ENCODE results near the gene COX7A2.

Gene COX7A2

DNA sequence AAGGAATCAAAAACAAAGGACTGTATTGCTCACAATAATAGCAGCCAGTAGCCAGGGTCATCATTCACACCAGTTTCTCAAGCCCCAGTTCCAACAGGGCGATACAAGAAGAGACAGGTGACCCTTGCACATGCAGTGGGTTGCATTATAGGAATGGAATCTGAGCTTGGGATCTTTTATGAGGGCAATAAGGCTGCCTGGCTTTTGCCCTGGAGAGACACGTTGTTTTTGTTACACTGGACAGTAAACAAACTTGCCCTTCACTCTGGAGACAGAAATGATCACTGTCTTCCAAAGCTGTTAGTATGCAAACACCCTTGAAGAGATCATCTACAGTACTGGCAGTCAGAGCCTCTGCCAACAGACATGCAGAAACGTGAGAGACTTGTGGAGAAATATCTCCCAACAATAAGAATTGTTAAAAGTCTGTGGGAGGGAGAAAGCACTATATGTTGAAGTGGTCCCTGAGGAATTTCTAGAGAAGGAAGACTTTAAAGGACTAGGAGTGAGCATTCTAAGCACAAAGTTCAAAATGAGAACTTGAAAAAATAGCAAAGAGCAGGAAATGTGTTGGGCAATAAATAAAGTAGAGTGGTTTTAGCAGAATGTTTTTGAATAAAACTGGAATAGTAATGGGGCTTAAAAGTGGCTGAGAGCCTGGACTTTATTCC lies 31.5 kb downstream of the COX7A2 start:
- Mint-ChIP-seq H3K4me1 (peaks cover 24% of the 10 kb centered on the region), H3K36me3 (no peaks in the 10 kb centered on the region), H3K4me3 (no peak overlapping the region), H3K27me3 (peaks cover 38% of the 10 kb centered on the region), H3K27ac (no peak overlapping the region), H3K9me3 (no peaks in the 10 kb centered on the region)

DNA sequence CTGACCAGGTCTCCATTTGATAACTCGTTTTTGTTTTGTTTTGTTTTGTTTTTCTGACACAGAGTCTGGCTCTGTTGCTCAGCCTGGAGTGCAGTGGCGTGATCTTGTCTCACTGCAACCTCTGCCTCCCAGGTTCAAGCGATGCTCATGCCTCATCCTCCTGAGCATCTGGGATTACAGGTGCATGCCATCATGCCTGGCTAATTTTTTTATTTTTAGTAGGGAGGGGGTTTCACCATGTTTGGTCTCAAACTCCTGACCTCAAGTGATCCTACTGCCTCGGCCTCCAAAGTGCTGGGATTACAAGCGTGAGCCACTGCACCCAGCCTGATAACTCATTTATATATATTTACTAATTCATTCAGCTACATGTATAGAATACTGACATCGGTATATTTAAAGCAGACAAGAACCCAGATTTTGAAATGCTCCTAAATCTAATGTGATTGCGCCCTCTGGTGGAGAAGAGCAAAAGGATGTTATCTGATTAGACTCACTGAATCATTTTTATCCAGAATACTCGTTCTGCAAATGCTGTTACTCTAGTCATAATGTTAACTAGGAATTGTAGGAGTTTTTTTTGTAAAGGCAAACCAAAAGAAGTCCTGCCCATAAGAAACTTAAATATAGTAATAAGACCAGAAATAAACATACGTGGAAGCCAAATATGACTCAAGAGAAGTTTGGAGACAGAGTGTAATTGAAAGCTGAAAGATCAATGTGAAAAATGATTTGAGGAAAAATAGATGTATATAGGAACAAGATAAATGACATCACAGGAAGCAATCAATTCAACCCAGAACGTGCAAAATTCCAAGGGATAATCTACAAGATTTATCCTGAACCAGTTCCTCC lies 32.5 kb downstream of the COX7A2 start:
- no peaks in the 10 kb centered on the region for H3K36me3 Mint-ChIP-seq
- H3K4me3 Mint-ChIP-seq = no peak overlapping the region
- H3K9me3 Mint-ChIP-seq = no peaks in the 10 kb centered on the region
- H3K27me3 Mint-ChIP-seq = peaks cover 43% of the 10 kb centered on the region
- H3K27ac Mint-ChIP-seq = no peak overlapping the region
- peaks cover 33% of the 10 kb centered on the region for H3K4me1 Mint-ChIP-seq

DNA sequence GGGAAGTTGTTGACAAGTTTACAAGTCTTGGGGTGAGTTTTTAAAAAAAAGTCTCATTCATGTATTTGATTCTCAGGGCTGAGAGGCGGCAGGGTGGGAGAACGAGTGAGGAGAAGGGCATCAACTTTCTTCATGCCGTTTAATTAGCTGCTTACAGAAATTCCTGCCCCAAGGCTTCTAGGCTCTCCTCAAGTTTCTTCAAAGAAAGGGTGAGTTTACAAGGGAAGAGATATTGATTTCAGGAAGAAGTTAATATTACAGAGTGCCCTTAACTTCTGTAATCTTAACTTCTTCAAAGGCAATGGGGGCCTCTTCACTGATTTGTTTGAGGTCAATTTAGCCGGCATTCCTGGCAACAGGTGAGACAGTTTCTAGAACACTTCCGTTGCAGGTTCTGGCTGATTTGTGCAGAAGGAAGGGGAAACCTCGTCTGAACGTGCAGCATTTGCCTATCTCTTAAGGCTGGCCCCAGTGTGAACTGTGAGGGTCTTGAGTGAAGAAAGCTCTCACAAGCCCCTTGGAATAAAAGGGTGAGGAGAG lies 34.3 kb downstream of the COX7A2 start:
- H3K36me3 Mint-ChIP-seq = no peaks in the 10 kb centered on the region
- H3K4me1 Mint-ChIP-seq = peaks cover 50% of the 10 kb centered on the region
- no peaks in the 10 kb centered on the region for H3K9me3 Mint-ChIP-seq
- peak overlapping the region; percentile 84 for H3K4me3 Mint-ChIP-seq
- peaks cover 53% of the 10 kb centered on the region for H3K27me3 Mint-ChIP-seq
- H3K27ac Mint-ChIP-seq = no peak overlapping the region

DNA sequence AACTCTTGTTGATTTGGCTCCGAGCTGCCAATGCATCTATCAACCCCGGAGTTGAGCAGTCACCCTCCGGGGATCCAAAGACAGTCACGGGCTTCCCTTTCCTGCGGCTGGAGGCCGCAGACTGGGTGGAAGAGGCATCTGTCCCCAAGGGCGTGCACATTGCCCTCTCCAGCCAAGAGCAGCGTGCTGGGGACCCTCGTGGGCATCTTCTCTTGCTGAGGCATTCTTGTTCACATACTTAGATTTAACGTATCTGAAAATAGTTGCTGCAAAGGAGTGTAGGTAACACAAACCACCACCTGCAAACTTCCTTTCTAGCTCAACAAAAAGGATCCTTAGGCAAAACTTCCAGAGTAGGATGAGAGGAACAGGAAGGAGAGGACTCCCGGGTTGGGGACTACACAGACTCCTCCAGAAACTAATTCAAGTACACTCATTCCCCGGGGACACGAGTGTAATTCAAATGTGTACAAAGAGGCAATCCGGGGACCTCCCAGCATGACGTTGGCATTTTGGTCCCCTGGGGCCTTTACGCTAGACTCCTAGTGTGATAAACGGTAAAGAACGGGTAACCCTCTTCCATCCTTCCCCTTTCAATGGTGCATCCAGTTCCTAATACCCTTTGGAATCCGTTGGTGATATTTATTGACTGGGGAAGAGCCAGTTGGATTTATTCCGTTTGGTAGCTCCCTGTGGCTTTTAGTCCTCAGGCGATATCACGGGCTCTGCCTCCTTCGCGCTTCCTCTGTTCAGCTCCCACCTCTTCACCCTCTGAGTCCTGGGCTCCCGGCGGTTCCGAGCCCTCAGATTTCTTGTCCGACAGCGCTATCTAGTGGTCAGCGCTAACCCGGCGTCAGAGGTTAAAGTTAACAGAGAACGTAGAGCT lies 35.1 kb downstream of the COX7A2 start:
- H3K4me3 Mint-ChIP-seq = peak overlapping the region; percentile 84
- no peaks in the 10 kb centered on the region for H3K36me3 Mint-ChIP-seq
- no peaks in the 10 kb centered on the region for H3K9me3 Mint-ChIP-seq
- H3K4me1 Mint-ChIP-seq = peaks cover 56% of the 10 kb centered on the region
- peaks cover 56% of the 10 kb centered on the region for H3K27me3 Mint-ChIP-seq
- no peak overlapping the region for H3K27ac Mint-ChIP-seq

DNA sequence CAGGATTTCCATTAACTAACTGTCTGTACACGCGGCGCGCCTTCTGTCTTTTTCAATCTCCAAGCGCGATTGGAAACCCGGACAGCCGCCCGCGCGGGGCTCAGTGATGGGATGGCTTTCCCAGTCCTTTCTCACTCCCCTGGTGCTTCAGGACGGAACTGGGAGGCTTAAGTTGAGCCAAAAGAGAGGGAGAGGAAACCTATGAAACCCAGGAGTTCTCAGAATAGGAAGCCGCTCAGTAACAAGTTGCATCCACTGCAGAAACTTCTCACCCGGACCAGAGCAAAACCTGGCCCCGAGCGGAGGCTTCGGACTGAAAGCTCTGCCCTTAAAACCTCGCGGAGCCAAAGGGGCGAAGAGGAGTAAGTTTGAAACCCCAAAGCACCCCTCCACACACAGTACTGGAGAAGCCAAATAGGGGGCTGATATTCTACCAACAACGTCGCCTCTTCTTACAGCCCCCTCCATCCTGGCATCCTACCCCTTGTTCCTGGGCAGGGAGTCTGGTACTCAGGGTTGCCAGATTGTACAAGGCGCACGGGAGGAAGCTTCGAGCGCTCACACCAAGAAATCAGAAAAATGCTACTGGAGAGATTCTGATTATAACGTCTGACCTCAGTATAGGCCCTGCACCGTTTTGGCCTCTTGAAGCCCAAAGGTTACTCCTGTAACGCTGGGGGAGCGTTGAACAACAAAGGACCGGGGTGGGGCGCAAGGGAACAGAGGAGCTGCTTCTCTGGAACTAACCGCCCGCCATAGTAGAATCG lies 36.8 kb downstream of the COX7A2 start:
- peak overlapping the region; percentile 52 for H3K4me3 Mint-ChIP-seq
- H3K36me3 Mint-ChIP-seq = no peaks in the 10 kb centered on the region
- H3K27ac Mint-ChIP-seq = no peak overlapping the region
- H3K27me3 Mint-ChIP-seq = peaks cover 66% of the 10 kb centered on the region
- no peaks in the 10 kb centered on the region for H3K9me3 Mint-ChIP-seq
- peaks cover 66% of the 10 kb centered on the region for H3K4me1 Mint-ChIP-seq

DNA sequence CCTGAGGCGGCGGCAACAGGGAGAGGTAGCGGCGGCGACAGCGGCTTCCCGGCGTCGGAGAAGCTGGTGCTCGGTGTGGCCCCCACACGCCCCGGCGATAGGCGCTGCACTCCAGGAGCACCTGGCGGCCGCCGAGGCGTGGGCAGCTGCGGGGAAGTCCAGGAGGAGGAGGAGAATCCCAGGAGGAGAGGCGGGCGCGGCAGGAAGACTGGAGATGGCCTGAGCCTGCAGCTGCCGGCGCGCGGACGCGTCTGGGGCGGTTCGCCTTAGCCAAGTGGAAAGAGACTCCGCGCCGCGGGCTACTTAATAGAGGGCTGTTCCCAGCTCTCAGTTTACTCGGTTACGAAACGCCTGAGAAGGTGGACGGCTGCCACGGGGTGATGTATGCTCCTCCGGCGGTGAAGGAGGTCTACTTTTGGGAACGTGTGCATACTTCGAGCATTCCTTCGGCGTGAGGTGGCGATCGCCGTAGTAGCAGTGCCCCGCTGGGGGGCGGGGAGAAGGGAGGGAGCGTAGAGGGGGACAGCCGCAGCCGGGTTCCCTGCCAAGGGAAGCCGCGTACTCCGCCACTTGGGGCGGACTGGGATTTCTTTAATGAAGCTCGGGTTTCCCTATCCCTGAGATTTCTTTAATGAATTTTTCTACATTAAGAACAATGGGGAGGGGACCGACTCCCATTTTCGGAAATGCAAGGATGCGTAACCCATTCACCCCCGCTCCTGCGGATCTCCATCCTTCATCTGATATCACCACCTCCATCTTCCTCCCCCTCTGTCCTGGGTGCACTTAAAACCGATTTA lies 37.6 kb downstream of the COX7A2 start, which contains the start of gene COL12A1:
Gene COL12A1 (minus strand): TSS at position 278 of the 800 bp plus-strand sequence. CDS start 3,261 bp downstream, outside the sequence.
- H3K4me3 Mint-ChIP-seq = peak within 1 kb of the TSS; percentile 77
- no peaks in the 10 kb centered on the region for H3K9me3 Mint-ChIP-seq
- peaks cover 61% of the 10 kb centered on the region for H3K4me1 Mint-ChIP-seq
- H3K27ac Mint-ChIP-seq = no peak within 1 kb of the TSS
- no peaks in the 10 kb centered on the region for H3K36me3 Mint-ChIP-seq
- peaks cover 64% of the 10 kb centered on the region for H3K27me3 Mint-ChIP-seq

DNA sequence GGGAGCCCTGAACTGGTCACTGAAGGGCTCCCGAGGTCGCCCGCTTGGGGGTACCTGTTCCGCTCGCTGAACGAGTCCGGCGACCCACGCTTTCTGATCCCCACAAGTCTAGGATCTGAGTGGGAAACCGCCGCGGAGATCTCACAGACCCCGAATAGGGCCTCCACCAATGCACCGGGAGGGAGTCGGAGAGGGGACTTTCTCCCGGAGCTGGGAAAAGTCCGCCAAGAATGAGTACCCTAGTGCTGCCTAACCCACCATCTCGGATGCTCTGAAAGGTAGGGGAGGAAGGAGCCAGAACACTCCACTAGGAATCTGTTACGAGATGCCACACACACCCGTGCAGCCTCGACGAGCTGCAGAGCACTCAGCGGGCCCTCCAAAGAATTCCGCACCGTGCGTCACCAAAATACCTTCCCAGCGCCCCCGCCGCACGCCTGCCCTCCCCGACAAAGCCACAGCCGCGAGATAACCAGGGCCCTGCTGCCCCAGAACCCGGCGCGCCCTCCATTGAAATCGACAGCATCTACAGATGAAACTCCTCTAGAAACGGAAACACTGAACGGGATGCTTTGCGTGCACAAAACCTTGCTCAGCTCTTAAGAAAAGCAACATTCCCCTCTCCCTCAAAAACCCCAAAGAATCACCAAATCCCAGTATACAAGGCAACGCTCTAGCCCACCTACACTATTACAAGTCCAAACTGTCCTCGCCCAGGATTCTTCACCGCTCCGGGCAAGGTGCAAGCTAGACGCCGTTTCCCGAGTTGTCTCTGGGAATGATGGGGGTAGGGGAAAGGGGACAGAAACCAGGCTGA lies 38.4 kb downstream of the COX7A2 start:
- peaks cover 62% of the 10 kb centered on the region for H3K27me3 Mint-ChIP-seq
- peak overlapping the region; percentile 77 for H3K4me3 Mint-ChIP-seq
- H3K4me1 Mint-ChIP-seq = peaks cover 61% of the 10 kb centered on the region
- no peaks in the 10 kb centered on the region for H3K9me3 Mint-ChIP-seq
- no peaks in the 10 kb centered on the region for H3K36me3 Mint-ChIP-seq
- no peak overlapping the region for H3K27ac Mint-ChIP-seq

DNA sequence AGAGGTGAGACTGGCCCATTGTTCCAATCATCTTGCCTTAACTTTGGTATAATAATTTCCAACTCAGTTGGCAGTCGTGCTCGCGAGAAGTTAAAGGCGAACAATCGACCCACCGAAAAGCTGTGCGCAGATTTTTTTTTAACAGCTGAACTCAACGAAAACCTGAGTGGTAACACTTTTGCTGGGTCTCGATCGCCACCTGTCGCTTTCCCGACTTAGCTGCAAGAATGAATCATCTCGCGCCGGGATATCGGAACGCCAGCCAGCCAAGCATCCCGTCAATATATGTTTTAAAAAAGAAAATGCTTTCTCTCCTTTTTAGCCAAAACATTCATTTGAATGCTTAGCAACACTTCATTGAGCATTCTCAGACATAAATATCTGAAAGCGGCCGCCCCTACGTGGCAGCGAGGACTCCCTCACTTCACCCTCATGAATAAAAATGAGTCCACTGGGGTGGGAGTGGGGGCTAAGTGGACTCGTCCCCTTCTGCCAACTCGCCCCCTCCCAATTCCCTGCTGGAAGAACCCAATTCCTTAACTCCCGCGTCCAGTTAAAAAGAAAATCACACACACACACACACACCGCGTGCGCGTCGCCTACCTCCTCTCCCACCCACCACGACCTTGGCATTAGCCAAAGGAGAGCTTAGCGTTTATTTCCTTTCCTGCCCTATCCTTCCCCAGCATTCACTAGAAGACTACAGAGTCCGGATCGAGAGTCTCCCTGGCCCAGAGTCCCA lies 39.2 kb downstream of the COX7A2 start:
- H3K9me3 Mint-ChIP-seq = no peaks in the 10 kb centered on the region
- peaks cover 62% of the 10 kb centered on the region for H3K27me3 Mint-ChIP-seq
- no peak overlapping the region for H3K27ac Mint-ChIP-seq
- H3K4me3 Mint-ChIP-seq = peak overlapping the region; percentile 77
- peaks cover 61% of the 10 kb centered on the region for H3K4me1 Mint-ChIP-seq
- H3K36me3 Mint-ChIP-seq = no peaks in the 10 kb centered on the region

DNA sequence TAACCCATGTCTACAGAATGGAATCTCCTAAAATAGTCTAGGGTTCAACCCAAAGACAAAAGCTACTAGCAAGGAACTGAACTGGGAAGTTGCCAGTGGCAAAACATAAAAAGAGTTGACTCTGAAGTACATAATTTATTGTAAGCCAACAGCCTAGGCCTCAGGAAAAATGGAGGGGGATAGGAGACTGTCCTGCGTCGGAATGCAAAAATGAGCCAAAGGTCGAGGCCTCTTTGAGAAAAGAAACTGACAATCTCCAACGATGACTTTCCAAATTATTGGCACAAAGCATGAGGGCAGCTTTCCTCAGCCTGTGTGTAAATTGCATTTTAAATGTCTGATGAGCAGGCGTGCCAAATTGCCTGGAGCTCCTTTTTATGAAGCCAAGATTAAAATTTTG lies 39.9 kb downstream of the COX7A2 start:
- H3K4me1 Mint-ChIP-seq = peaks cover 56% of the 10 kb centered on the region
- H3K27ac Mint-ChIP-seq = no peak overlapping the region
- H3K4me3 Mint-ChIP-seq = no peak overlapping the region
- no peaks in the 10 kb centered on the region for H3K36me3 Mint-ChIP-seq
- H3K9me3 Mint-ChIP-seq = no peaks in the 10 kb centered on the region
- peaks cover 58% of the 10 kb centered on the region for H3K27me3 Mint-ChIP-seq

DNA sequence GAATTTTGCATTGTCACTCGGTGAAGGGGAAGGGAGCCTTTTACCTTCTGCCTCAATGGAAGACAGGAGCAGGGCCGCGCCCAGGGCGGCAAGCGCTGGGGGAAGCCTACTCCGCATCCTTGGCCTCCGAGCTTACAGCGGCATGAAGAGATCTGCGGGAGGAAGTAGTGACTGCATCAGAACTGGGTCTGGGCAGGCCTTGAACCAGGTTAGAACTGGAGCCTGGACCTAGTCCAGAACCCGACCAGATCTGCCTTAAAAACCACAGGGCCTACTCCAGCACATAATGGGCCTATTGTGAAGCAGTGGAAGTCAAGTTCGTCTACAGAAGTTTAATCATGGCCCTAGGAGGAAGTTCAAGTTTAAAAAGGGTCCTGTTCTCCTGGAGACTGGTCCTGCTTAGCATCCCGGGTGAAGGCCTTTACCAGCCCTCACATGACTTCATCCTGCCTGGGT lies 40.9 kb downstream of the COX7A2 start:
- Mint-ChIP-seq H3K4me3 (peak overlapping the region; percentile 26), H3K36me3 (no peaks in the 10 kb centered on the region), H3K9me3 (no peaks in the 10 kb centered on the region), H3K27me3 (peaks cover 55% of the 10 kb centered on the region), H3K4me1 (peaks cover 48% of the 10 kb centered on the region), H3K27ac (no peak overlapping the region)

DNA sequence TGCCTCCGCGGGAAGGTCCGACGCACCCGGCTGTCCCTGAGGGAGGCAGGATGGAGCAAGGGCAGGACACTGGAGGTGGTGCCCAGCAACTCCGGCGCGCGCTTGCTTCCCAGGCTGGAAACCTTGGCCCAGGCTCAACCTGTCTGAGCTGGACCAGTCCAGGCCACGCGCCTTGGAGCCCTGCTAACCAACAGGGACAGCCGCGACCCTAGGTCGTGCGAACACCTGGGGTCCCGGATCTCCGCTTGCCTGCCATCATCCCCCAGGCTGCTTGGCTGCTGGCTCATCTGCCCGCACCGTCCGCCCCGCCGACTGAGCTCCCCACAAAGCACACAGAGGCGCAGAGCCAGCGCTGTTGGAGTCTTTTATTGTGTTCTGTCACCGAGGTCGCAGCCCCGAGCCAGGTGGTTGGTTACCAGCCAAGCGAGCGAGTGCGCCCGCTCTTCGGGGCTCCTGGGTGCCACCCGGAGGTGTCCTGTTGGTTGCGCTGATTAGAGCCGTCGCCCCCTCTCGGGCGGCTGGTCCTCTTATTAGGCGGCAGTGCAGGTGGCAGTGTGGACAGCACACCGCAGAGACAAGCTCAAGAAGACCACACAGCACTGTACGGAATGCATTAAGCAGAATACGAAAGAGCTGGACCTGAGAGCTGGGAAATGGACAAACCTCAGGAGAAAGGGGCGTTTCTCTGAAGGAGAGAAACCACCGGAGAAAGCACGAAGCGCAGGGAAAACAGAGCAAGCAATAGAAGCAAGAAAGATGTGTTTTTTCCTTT lies 41.5 kb downstream of the COX7A2 start:
- peak overlapping the region; percentile 26 for H3K4me3 Mint-ChIP-seq
- peaks cover 49% of the 10 kb centered on the region for H3K27me3 Mint-ChIP-seq
- H3K9me3 Mint-ChIP-seq = no peaks in the 10 kb centered on the region
- H3K4me1 Mint-ChIP-seq = peaks cover 42% of the 10 kb centered on the region
- no peaks in the 10 kb centered on the region for H3K36me3 Mint-ChIP-seq
- no peak overlapping the region for H3K27ac Mint-ChIP-seq

DNA sequence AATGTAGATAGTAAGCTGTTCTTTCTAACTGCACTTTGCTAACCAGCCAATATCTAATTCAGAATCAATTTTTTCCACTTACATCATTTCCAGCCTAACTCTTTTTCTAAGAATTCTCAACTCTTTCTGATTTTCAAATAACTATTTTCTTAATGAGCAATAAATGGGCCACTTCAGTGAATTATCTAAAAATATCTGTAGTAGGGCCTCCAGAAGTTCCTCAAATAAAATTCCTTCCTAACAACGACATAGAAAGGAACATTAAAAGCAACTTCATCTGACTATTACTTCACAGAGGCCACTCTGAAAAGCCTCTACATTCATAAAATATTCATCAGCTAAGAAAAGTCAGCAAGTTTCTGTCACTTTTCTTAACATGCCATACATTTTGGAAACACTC lies 42.6 kb downstream of the COX7A2 start:
- Mint-ChIP-seq H3K4me1 (peaks cover 32% of the 10 kb centered on the region), H3K9me3 (no peaks in the 10 kb centered on the region)

More for the DNA sequence above, 42.6 kb downstream of the COX7A2 start:
- Mint-ChIP-seq H3K27ac (no peak overlapping the region), H3K27me3 (peaks cover 46% of the 10 kb centered on the region), H3K36me3 (no peaks in the 10 kb centered on the region), H3K4me3 (no peak overlapping the region)

Data from activated naive CD4-positive, alpha-beta T cell treated with anti-CD3 and anti-CD28 coated beads, Interleukin-2, amount 50 U/mL, for 24 hours (primary cell).